Parathyroid adenoma (tissue), 2 donors: Measurements from ENCODE around the gene ADGRD1.
"Not testable (repeated sequence)": the region's sequence is repeated elsewhere in the genome, so short reads cannot be mapped to it uniquely, and the experiment has no call there.

ENCODE experiments used
- H2AFZ ChIP-seq: fragments of 300-600 bp; sonication (generic); one replicate; pipeline ENCODE4 v1.7.0; 2017; ENCODE audit warnings: antibody characterized with exemption, mild to moderate bottlenecking
- H3K27ac ChIP-seq: fragments of 300-600 bp; sonication (generic); one replicate; pipeline ENCODE4 v1.7.0; 2017
- H3K27me3 ChIP-seq: fragments of 300-600 bp; sonication (generic); one replicate; pipeline ENCODE4 v1.7.0; 2017; ENCODE audit warnings: low read length; ENCODE audit not compliant: control insufficient read depth, insufficient read depth
- H3K36me3 ChIP-seq: fragments of 300-600 bp; sonication (generic); one replicate; pipeline ENCODE4 v1.7.0; 2017; ENCODE audit warnings: low read length; ENCODE audit not compliant: control insufficient read depth, insufficient read depth
- H3K4me1 ChIP-seq: fragments of 300-600 bp; sonication (generic); one replicate; pipeline ENCODE4 v1.7.0; 2017; ENCODE audit warnings: control low read depth
- H3K4me2 ChIP-seq: fragments of 300-600 bp; sonication (generic); one replicate; pipeline ENCODE4 v1.7.0; 2017; ENCODE audit warnings: low read length
- H3K4me3 ChIP-seq: fragments of 300-600 bp; sonication (generic); one replicate; pipeline ENCODE4 v1.7.0; 2017; ENCODE audit warnings: low read depth, low read length
- H3K79me2 ChIP-seq: fragments of 300-600 bp; sonication (generic); one replicate; pipeline ENCODE4 v1.7.0; 2017; ENCODE audit warnings: control low read depth
- H3K9ac ChIP-seq: fragments of 300-600 bp; sonication (generic); one replicate; pipeline ENCODE4 v1.7.0; 2017; ENCODE audit warnings: mild to moderate bottlenecking
- H3K9me3 ChIP-seq: fragments of 300-600 bp; sonication (generic); one replicate; pipeline ENCODE4 v1.7.0; 2017; ENCODE audit warnings: low read length; ENCODE audit not compliant: control insufficient read depth
- TF ChIP-seq, protein P1 (sequence below): fragments of 300-600 bp; sonication (generic); IDR thresholded peaks from one replicate; pipeline ENCODE4 v1.7.0; 2017; ENCODE audit warnings: antibody characterized with exemption, mild to moderate bottlenecking
- donor health status: primary hyperparathyroidism.

ADGRD1 gene

DNA sequence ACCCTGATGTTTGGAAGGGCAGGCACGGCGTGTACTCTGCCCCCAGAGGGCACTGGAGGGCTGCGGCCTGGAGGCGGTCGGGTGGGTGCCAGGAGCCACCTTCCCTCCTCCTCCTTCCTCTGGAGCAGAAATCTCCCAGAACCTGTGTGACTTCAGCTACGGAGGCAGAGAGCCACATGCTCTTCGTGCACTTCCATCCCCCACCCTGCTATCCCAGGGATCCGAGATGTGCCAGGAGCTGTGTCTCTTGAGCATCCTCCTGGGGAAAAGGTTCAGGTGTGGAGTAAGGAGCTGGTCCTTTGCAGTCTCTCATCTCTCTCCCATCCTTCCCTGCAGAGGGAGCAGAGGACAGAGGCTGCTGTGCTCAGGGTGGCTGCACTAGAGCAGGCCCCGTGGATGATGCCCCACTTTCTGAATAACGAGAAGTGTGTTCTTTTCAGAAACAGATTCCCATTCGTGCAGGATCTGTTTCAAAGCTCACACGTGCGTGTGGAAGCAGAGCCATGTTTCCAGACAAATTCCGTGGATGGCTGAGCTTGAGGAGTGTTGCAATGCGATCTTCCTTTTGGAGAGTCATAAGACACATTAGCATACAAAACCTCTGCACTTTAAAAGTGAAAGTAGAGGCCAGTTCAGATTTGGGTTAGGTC, 162.9 kb downstream of the ADGRD1 start:
- H3K9ac ChIP-seq, result no peak overlapping the region
- H3K36me3 ChIP-seq, result no peaks in the 10 kb centered on the region
- H3K4me2 ChIP-seq, result no peak overlapping the region
- no peaks in the 10 kb centered on the region for H3K79me2 ChIP-seq
- no peak overlapping the region for H3K4me3 ChIP-seq
- no peaks in the 10 kb centered on the region for H3K27me3 ChIP-seq
- peak overlapping the region; percentile 16 for H2AFZ ChIP-seq
- H3K27ac ChIP-seq, result no peak overlapping the region
- H3K4me1 ChIP-seq, result no peaks in the 10 kb centered on the region
- TF ChIP-seq, protein P1, sequence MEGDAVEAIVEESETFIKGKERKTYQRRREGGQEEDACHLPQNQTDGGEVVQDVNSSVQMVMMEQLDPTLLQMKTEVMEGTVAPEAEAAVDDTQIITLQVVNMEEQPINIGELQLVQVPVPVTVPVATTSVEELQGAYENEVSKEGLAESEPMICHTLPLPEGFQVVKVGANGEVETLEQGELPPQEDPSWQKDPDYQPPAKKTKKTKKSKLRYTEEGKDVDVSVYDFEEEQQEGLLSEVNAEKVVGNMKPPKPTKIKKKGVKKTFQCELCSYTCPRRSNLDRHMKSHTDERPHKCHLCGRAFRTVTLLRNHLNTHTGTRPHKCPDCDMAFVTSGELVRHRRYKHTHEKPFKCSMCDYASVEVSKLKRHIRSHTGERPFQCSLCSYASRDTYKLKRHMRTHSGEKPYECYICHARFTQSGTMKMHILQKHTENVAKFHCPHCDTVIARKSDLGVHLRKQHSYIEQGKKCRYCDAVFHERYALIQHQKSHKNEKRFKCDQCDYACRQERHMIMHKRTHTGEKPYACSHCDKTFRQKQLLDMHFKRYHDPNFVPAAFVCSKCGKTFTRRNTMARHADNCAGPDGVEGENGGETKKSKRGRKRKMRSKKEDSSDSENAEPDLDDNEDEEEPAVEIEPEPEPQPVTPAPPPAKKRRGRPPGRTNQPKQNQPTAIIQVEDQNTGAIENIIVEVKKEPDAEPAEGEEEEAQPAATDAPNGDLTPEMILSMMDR, result peak; percentile 44
- no peaks in the 10 kb centered on the region for H3K9me3 ChIP-seq

DNA sequence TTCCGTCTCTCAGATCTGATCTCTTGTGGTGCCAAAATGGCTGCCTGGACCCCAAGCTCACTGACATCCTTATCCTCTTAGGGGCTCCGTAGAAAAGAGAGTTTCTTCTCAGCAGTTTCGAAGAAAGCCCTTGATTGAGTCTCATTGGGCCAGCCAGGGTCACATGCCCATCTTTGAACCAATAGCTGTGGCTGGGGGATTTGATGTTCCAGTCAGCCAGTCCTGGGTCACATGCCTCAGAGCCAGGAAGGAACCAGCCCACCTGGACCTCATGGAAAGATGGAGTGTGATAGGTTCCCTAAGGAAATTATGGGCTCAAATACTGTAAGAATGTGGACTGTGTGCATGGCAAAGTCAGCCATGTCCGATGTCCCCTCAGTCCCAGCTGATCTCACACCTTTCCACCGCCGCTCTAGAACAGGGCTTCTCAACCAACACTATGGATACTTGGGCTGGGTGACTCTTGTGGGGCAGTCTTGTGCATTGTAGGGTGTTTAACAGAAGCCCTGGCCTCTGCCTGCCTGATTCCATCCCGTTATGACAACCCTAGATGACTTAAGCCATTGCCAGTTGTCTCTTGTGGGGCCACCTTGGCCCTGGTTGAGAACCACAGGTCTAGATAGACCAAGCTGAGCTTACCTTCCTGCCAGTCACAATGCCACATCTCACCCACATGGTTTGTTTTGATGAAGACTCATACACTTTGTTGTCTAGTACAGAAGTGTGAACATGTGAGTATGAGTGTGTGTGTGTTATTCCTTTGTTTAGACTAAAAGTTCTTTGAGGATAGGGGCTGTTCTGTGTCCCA, 163.9 kb downstream of the ADGRD1 start:
- no peak overlapping the region for H3K9ac ChIP-seq
- H3K79me2 ChIP-seq, result no peaks in the 10 kb centered on the region
- H3K4me3 ChIP-seq, result no peak overlapping the region
- no peaks in the 10 kb centered on the region for H3K36me3 ChIP-seq
- no peaks in the 10 kb centered on the region for H3K4me1 ChIP-seq
- no peak overlapping the region for H3K27ac ChIP-seq
- H3K4me2 ChIP-seq, result no peak overlapping the region
- no peaks in the 10 kb centered on the region for H3K27me3 ChIP-seq
- no peaks in the 10 kb centered on the region for H3K9me3 ChIP-seq
- H2AFZ ChIP-seq, result no peak overlapping the region
- TF ChIP-seq, protein P1, result no peak

DNA sequence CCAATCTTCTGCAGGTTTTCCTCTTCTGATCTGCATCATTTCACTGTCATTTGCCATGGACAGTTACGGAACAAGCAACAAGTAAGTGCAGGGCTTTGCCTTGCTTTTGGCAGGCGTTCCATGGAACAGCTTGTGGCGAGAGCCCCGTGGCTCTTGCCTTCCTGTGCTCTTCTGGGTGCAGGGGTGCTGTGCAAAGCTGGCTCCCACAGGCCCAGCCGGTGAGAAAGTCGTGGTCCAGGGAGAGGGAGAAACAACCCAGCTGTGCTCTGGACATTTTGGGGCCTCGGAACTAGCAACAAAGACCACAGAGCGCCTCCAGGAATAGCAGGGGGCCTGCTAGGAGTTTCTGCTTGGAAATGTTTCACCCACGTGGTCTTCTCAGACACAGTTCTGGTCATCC, 164.7 kb downstream of the ADGRD1 start:
- Histone ChIP-seq H3K4me1 (no peaks in the 10 kb centered on the region), H3K36me3 (no peaks in the 10 kb centered on the region), H3K4me3 (no peak overlapping the region), H3K4me2 (no peak overlapping the region), H3K27me3 (no peaks in the 10 kb centered on the region), H3K9me3 (no peaks in the 10 kb centered on the region), H3K79me2 (no peaks in the 10 kb centered on the region), H3K27ac (no peak overlapping the region), H2AFZ (no peak overlapping the region), H3K9ac (no peak overlapping the region)
- TF ChIP-seq, protein P1, result no peak

DNA sequence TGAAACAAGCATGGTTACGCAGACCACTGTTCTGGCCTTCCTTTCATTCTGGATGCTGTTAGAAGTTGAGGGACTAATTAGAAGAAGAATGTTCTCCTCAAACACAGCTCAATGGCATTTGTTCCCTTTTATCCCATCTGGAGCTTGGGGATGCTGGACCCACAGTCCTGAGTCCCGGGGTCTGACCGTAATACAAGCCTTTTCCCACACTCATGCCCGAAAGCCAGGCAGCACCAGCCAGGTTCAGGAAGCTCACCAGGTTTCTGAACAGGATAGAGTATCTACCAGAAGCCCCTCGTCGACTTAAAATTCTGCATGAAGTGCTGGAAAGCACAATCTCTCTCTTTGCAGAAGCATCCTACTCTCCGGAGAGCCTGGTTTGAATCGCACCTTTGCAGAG, 165.6 kb downstream of the ADGRD1 start:
- not testable (repeated sequence) for H3K4me2 ChIP-seq, H3K27ac ChIP-seq, H3K9me3 ChIP-seq, H3K4me1 ChIP-seq, H3K27me3 ChIP-seq, H2AFZ ChIP-seq, H3K9ac ChIP-seq, H3K36me3 ChIP-seq, H3K79me2 ChIP-seq, H3K4me3 ChIP-seq

DNA sequence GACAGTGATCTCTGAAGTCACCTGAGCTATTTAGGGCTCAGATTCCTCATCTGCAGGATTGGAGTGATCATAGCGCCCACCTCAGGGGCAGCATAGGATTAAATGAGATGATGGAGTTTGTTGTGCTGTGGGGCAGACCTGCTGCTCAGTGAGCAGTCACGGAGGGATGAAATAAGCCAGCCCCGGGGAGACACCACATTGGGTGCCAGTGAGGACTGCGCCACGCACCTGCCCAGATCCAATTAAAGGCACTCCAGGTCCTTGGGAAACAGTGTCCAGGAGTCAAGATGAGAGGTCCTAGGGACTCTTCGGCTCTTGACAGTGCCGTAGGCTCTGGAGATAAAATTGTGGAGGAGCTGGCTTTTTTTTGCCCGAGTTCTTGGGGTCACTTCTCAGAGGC, 166.2 kb downstream of the ADGRD1 start:
- Histone ChIP-seq H3K9ac (no peak overlapping the region), H3K9me3 (no peaks in the 10 kb centered on the region), H3K36me3 (no peaks in the 10 kb centered on the region)

More for the DNA sequence above, 166.2 kb downstream of the ADGRD1 start:
- H3K4me2 ChIP-seq, result no peak overlapping the region
- no peaks in the 10 kb centered on the region for H3K79me2 ChIP-seq
- no peak overlapping the region for H3K27ac ChIP-seq
- H3K4me1 ChIP-seq, result no peaks in the 10 kb centered on the region
- H3K4me3 ChIP-seq, result no peak overlapping the region
- TF ChIP-seq, protein P1, result no peak
- no peaks in the 10 kb centered on the region for H3K27me3 ChIP-seq
- H2AFZ ChIP-seq, result no peak overlapping the region
